Measurements from ENCODE around the gene ORC6. TPM values are rescaled to one million over a fixed set of nuclear protein-coding genes. Genes with fewer than 3 reads are reported as not detected.

Gene ORC6
- total RNA-seq, 6 donors from 2014 or later, result 1.4 to 4.3 (median 1.9) TPM

- no peak for DNase-seq
- no peaks in the 10 kb centered on the region for H3K4me1 ChIP-seq
- no peaks in the 10 kb centered on the region for H3K9me3 ChIP-seq
- ATAC-seq (ENCODE audit: low FRiP score in 2 of 2), result no peak
- H3K4me3 ChIP-seq, result no peak overlapping the region
- TF ChIP-seq CTCF (IDR thresholded peaks at IDR 0.05) (no peak), EP300 (IDR thresholded peaks at IDR 0.05) (no peak), POLR2A (IDR thresholded peaks at IDR 0.05) (no peak), POLR2AphosphoS5 (IDR thresholded peaks at IDR 0.05) (no peak)
- H3K27me3 ChIP-seq, result no peaks in the 10 kb centered on the region
- 87 to 90% methylated on average over 6 to 7 of the region's 7 CpGs for WGBS, 2 donors
- no peak overlapping the region for H3K27ac ChIP-seq
- H3K36me3 ChIP-seq, result no peaks in the 10 kb centered on the region
These were observed 25.5 kb downstream of the ORC6 start for GRCh38 chr16:46714797-46715591.

- Histone ChIP-seq H3K9me3 (no peaks in the 10 kb centered on the region), H3K4me3 (no peak overlapping the region), H3K27me3 (no peaks in the 10 kb centered on the region), H3K36me3 (no peaks in the 10 kb centered on the region), H3K4me1 (no peaks in the 10 kb centered on the region), H3K27ac (no peak overlapping the region)
- ATAC-seq (ENCODE audit: low FRiP score in 2 of 2), result no peak
- TF ChIP-seq CTCF (IDR thresholded peaks at IDR 0.05) (no peak), POLR2A (IDR thresholded peaks at IDR 0.05) (no peak), EP300 (IDR thresholded peaks at IDR 0.05) (no peak), POLR2AphosphoS5 (IDR thresholded peaks at IDR 0.05) (no peak)
- WGBS, 2 donors, result 39 to 62% methylated on average over 4 to 6 of the region's 6 CpGs
- DNase-seq, result no peak
These were observed 26.4 kb downstream of the ORC6 start for GRCh38 chr16:46715769-46716305.

- no peaks in the 10 kb centered on the region for H3K4me1 ChIP-seq
- no peak for ATAC-seq (ENCODE audit: low FRiP score in 2 of 2)
- H3K27me3 ChIP-seq, result no peaks in the 10 kb centered on the region
- TF ChIP-seq POLR2A (IDR thresholded peaks at IDR 0.05), result no peak
- no peak for TF ChIP-seq CTCF (IDR thresholded peaks at IDR 0.05)
- TF ChIP-seq POLR2AphosphoS5 (IDR thresholded peaks at IDR 0.05), result no peak
- no peak for TF ChIP-seq EP300 (IDR thresholded peaks at IDR 0.05)
- no peak overlapping the region for H3K27ac ChIP-seq
- H3K4me3 ChIP-seq, result no peak overlapping the region
- no peak for DNase-seq
- 82 to 83% methylated on average over 1 to 2 of the region's 2 CpGs for WGBS, 2 donors
- H3K36me3 ChIP-seq, result no peaks in the 10 kb centered on the region
- no peaks in the 10 kb centered on the region for H3K9me3 ChIP-seq
These were observed 28.2 kb downstream of the ORC6 start for GRCh38 chr16:46717692-46718091.

- H3K4me1 ChIP-seq, result no peaks in the 10 kb centered on the region
- no peak for TF ChIP-seq CTCF (IDR thresholded peaks at IDR 0.05)
- TF ChIP-seq POLR2A (IDR thresholded peaks at IDR 0.05), result no peak
- TF ChIP-seq POLR2AphosphoS5 (IDR thresholded peaks at IDR 0.05), result no peak
- no peak for TF ChIP-seq EP300 (IDR thresholded peaks at IDR 0.05)
These were observed 28.8 kb downstream of the ORC6 start for GRCh38 chr16:46718214-46718613.

More at GRCh38 chr16:46718214-46718613, 28.8 kb downstream of the ORC6 start:
- 79 to 90% methylated on average over 8 of the region's 8 CpGs for WGBS, 2 donors
- H3K4me3 ChIP-seq, result no peak overlapping the region
- H3K36me3 ChIP-seq, result no peaks in the 10 kb centered on the region
- H3K27ac ChIP-seq, result no peak overlapping the region
- no peak for ATAC-seq (ENCODE audit: low FRiP score in 2 of 2)
- DNase-seq, result no peak
- H3K9me3 ChIP-seq, result no peaks in the 10 kb centered on the region
- no peaks in the 10 kb centered on the region for H3K27me3 ChIP-seq
